GM12878 (cell line): ENCODE results near the gene THOC5. TPM values are rescaled to one million over a fixed set of nuclear protein-coding genes. Genes with fewer than 3 reads are reported as not detected.

ENCODE experiments used
- ASH2L ChIP-seq: fragments of 300-600, 200-600 bp; sonication (generic); IDR thresholded peaks from 2 replicates; pipeline ENCODE4 v1.6.1; 2017; ENCODE audit warnings: low read depth, mild to moderate bottlenecking, borderline replicate concordance
- CREB1 ChIP-seq: IDR thresholded peaks from 2 replicates; pipeline ENCODE4 v1.6.1; 2012; ENCODE audit warnings: low read depth, mild to moderate bottlenecking, inconsistent platforms
- ELK1 ChIP-seq: IDR thresholded peaks from 2 replicates; pipeline ENCODE4 v1.6.1; 2012; ENCODE audit warnings: low read depth, low read length, improper control_type of control experiment
- FOS ChIP-seq: IDR thresholded peaks from 3 replicates; pipeline ENCODE4 v1.6.1; 2011; ENCODE audit warnings: borderline replicate concordance; ENCODE audit not compliant: insufficient read length; ENCODE audit errors: extremely low read depth
- IKZF1 ChIP-seq: fragments of 450-650 bp; conservative IDR thresholded peaks from 2 replicates; pipeline ENCODE4 v1.6.1; 2017; ENCODE audit warnings: antibody characterized with exemption, mild to moderate bottlenecking
- MAX ChIP-seq: IDR thresholded peaks from 2 replicates; pipeline ENCODE4 v1.6.1; 2012; ENCODE audit warnings: low read depth, low read length, improper control_type of control experiment
- MEF2A ChIP-seq: IDR thresholded peaks from 2 replicates; pipeline ENCODE4 v1.6.1; 2011; ENCODE audit warnings: low read depth, mild to moderate bottlenecking, low read length, moderate library complexity; ENCODE audit not compliant: insufficient read depth
- MTA3 ChIP-seq: IDR thresholded peaks from 2 replicates; pipeline ENCODE4 v1.6.1; 2012; ENCODE audit warnings: low read length, inconsistent platforms, borderline replicate concordance
- NBN ChIP-seq: fragments of 450-650 bp; IDR thresholded peaks from 2 replicates; pipeline ENCODE4 v1.6.1; 2016
- POLR2A ChIP-seq: IDR thresholded peaks from 2 replicates; pipeline ENCODE4 v1.6.1; 2011; ENCODE audit warnings: low read depth, mild to moderate bottlenecking, low read length
- POLR2AphosphoS2 ChIP-seq: IDR thresholded peaks from 2 replicates; pipeline ENCODE4 v1.6.1; 2011; ENCODE audit warnings: low read depth, mild to moderate bottlenecking, low read length, improper control_type of control experiment, moderate library complexity
- POLR2AphosphoS5 ChIP-seq: IDR thresholded peaks from 2 replicates; pipeline ENCODE4 v1.6.1; 2011; ENCODE audit warnings: mild to moderate bottlenecking, low read length, inconsistent platforms
- POU2F2 ChIP-seq: IDR thresholded peaks from 3 replicates; pipeline ENCODE4 v1.6.1; 2011; ENCODE audit warnings: low read depth, mild to moderate bottlenecking, low read length, borderline replicate concordance
- RB1 ChIP-seq: fragments of 450-650 bp; formaldehyde crosslinking; IDR thresholded peaks from 2 replicates; pipeline ENCODE4 v1.6.1; 2017; ENCODE audit warnings: mild to moderate bottlenecking, borderline replicate concordance
- RELB ChIP-seq: fragments of 450-650 bp; IDR thresholded peaks from 2 replicates; pipeline ENCODE4 v1.6.1; 2017; ENCODE audit warnings: low read depth, mild to moderate bottlenecking, moderate library complexity
- RFX5 ChIP-seq: IDR thresholded peaks from 2 replicates; pipeline ENCODE4 v1.6.1; 2011; ENCODE audit warnings: low read depth, low read length, improper control_type of control experiment
- SMAD5 ChIP-seq: IDR thresholded peaks from 2 replicates; pipeline ENCODE4 v1.6.1; 2016; ENCODE audit warnings: antibody characterized with exemption, low read depth
- SP1 ChIP-seq: IDR thresholded peaks from one replicate; pipeline ENCODE4 v1.6.1; 2011; ENCODE audit warnings: low read depth, low read length
- SREBF1 ChIP-seq: IDR thresholded peaks from 2 replicates; pipeline ENCODE4 v1.6.1; 2012; ENCODE audit warnings: mild to moderate bottlenecking, low read length
- SREBF2 ChIP-seq: IDR thresholded peaks from 2 replicates; pipeline ENCODE4 v1.6.1; 2012; ENCODE audit warnings: mild to moderate bottlenecking, low read length
- SUPT20H ChIP-seq: IDR thresholded peaks from 2 replicates; pipeline ENCODE4 v1.6.1; 2011; ENCODE audit warnings: low read depth, mild to moderate bottlenecking, low read length, moderate library complexity, borderline replicate concordance; ENCODE audit not compliant: control insufficient read depth
- WRNIP1 ChIP-seq: IDR thresholded peaks from 2 replicates; pipeline ENCODE4 v1.6.1; 2011; ENCODE audit warnings: low read depth, low read length, improper control_type of control experiment, borderline replicate concordance
- YBX1 ChIP-seq: fragments of 450-650 bp; IDR thresholded peaks from 2 replicates; pipeline ENCODE4 v1.6.1; 2016; ENCODE audit warnings: antibody characterized with exemption
- ZBTB40 ChIP-seq: fragments of 450-650 bp; IDR thresholded peaks from 2 replicates; pipeline ENCODE4 v1.6.1; 2016; ENCODE audit warnings: mild to moderate bottlenecking, moderate library complexity, borderline replicate concordance
- ZNF24 ChIP-seq: fragments of 450-650 bp; IDR thresholded peaks from 2 replicates; pipeline ENCODE4 v1.6.1; 2017; ENCODE audit warnings: antibody characterized with exemption, mild to moderate bottlenecking
- polyA plus RNA-seq, 11 experiments: library from polyadenylated mRNA; depleted of rRNA in 4 of 11; unstranded in 6 of 11; stranded (reverse) in 5 of 11; fragments of >200 nt; fragmentation: Nextera tagmentation in 4 of 11; fragmentation: Illumina TruSeq in 1 of 11; extraction: Ambion mirVana in 4 of 11; extraction: Trizol in 1 of 11; gene quantifications; 1 replicate in 1 of 11; 2 replicates in 10 of 11; pipeline versions ENCODE4 v1.2.1 to v1.2.3, GENCODE V29; 2011 to 2016; ENCODE audit warnings: inconsistent platforms in 2 of 11, missing spikeins in 2 of 11, low read depth in 1 of 11
- total RNA-seq, 4 experiments: library from RNA; depleted of rRNA in 3 of 4; stranded (reverse); fragments of >200 nt in 3 of 4; fragmentation: Illumina TruSeq in 1 of 4; extraction: Trizol in 1 of 4; gene quantifications; 2 replicates each; pipeline versions ENCODE4 v1.2.1 to v1.2.3, GENCODE V29; 2013 to 2021

Gene THOC5
- total and polyA plus RNA-seq, 10 of the 15 experiments (the other 5 are each of a cell fraction or from before 2014, with no cell fraction given): 20.9 to 44.9 (median 31.4) TPM

- TF ChIP-seq ELK1 (peak; percentile 98), NBN (peak; percentile 72; the same call in 1 of the 2 replicates), RB1 (no peak; the same call in 1 of the 2 replicates), POLR2AphosphoS5 (peak; percentile 84), POLR2A (peak; percentile 91), WRNIP1 (no peak), SUPT20H (no peak), SREBF1 (no peak), MEF2A (0 out of 2 replicates have a peak, but pooled peaks have one; percentile 46), FOS (no peak), YBX1 (no peak), ZNF24 (peak; percentile 50; the same call in 1 of the 2 replicates), RELB (peak; percentile 66), SP1 (peak; percentile 31), CREB1 (peak; percentile 63), SREBF2 (peak; percentile 71), SMAD5 (peak; percentile 86), ZBTB40 (peak; percentile 98), POLR2AphosphoS2 (peak; percentile 90), MTA3 (0 out of 2 replicates have a peak, but pooled peaks have one; percentile 62), IKZF1 (peak; percentile 76), MAX (peak; percentile 96), POU2F2 (0 out of 3 replicates have a peak, but pooled peaks have one; percentile 49), RFX5 (no peak), ASH2L (no peak)
These were observed at the start of gene THOC5 (continued) for GRCh38 chr22:29553351-29554224.
